Breast epithelium (tissue), 3 donors: Measurements from ENCODE around the gene PI4K2B.
"Not testable (repeated sequence)": the region's sequence is repeated elsewhere in the genome, so short reads cannot be mapped to it uniquely, and the experiment has no call there.

ENCODE experiments used
- POLR2A ChIP-seq: fragments of 450-650 bp; IDR thresholded peaks from one replicate; pipeline ENCODE4 v1.6.1; 2016; ENCODE audit warnings: antibody characterized with exemption, mild to moderate bottlenecking, moderate library complexity
- TF ChIP-seq, protein P1 (sequence below), 3 donors: fragments of 450-650 bp; IDR thresholded peaks; one replicate each; pipeline ENCODE4 v1.5.1; 2016 to 2017; ENCODE audit warnings: antibody characterized with exemption in 3 of 3, mild to moderate bottlenecking in 3 of 3, moderate library complexity in 3 of 3

- TF ChIP-seq POLR2A: not testable (repeated sequence)
- TF ChIP-seq, protein P1, sequence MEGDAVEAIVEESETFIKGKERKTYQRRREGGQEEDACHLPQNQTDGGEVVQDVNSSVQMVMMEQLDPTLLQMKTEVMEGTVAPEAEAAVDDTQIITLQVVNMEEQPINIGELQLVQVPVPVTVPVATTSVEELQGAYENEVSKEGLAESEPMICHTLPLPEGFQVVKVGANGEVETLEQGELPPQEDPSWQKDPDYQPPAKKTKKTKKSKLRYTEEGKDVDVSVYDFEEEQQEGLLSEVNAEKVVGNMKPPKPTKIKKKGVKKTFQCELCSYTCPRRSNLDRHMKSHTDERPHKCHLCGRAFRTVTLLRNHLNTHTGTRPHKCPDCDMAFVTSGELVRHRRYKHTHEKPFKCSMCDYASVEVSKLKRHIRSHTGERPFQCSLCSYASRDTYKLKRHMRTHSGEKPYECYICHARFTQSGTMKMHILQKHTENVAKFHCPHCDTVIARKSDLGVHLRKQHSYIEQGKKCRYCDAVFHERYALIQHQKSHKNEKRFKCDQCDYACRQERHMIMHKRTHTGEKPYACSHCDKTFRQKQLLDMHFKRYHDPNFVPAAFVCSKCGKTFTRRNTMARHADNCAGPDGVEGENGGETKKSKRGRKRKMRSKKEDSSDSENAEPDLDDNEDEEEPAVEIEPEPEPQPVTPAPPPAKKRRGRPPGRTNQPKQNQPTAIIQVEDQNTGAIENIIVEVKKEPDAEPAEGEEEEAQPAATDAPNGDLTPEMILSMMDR (IDR thresholded peaks at IDR 0.05): not testable (repeated sequence)
These were observed 15.7 kb downstream of the PI4K2B start for GRCh38 chr4:25249494-25249893.
